Medulla oblongata (tissue), 1 donor: ENCODE data around the gene NHLH1.

ENCODE experiments used
- DNase-seq: peaks from one replicate; pipeline ENCODE4 v3.0.0-alpha.2; 2015; ENCODE audit errors: extremely low spot score

Gene NHLH1

GRCh38 chr1:160359559-160360226 lies 7.2 kb upstream of the NHLH1 start:
- no peak for DNase-seq

GRCh38 chr1:160360227-160360695 lies 6.6 kb upstream of the NHLH1 start:
- no peak for DNase-seq

GRCh38 chr1:160361199-160361598 lies 5.7 kb upstream of the NHLH1 start:
- no peak for DNase-seq

GRCh38 chr1:160361814-160362167 lies 5.1 kb upstream of the NHLH1 start:
- no peak for DNase-seq

GRCh38 chr1:160362168-160362957 lies 4.5 kb upstream of the NHLH1 start:
- no peak for DNase-seq

GRCh38 chr1:160363010-160363409 lies 3.9 kb upstream of the NHLH1 start:
- no peak for DNase-seq

GRCh38 chr1:160363951-160364735 lies 2.7 kb upstream of the NHLH1 start:
- DNase-seq, result no peak

- DNase-seq, result no peak
Measured at GRCh38 chr1:160365325-160365724, 1.5 kb upstream of the NHLH1 start.

- DNase-seq, result no peak
Measured at GRCh38 chr1:160367516-160367900, 637 bp downstream of the NHLH1 start.

- no peak for DNase-seq
Measured at GRCh38 chr1:160367934-160368923, 1.4 kb downstream of the NHLH1 start.

GRCh38 chr1:160369087-160369486 lies 2.2 kb downstream of the NHLH1 start:
- DNase-seq, result no peak

GRCh38 chr1:160370561-160371345 lies 3.9 kb downstream of the NHLH1 start:
- no peak for DNase-seq

GRCh38 chr1:160371346-160371631 lies 4.4 kb downstream of the NHLH1 start:
- DNase-seq, result no peak

- peak; percentile 28 for DNase-seq
Measured at GRCh38 chr1:160371756-160372155, 4.9 kb downstream of the NHLH1 start.

- DNase-seq, result no peak
Measured at GRCh38 chr1:160373696-160374095, 6.8 kb downstream of the NHLH1 start.

- peak; percentile 63 for DNase-seq
Measured at GRCh38 chr1:160374306-160375110, 7.6 kb downstream of the NHLH1 start.

- no peak for DNase-seq
Measured at GRCh38 chr1:160375788-160376524, 9.1 kb downstream of the NHLH1 start.

- DNase-seq, result peak; percentile 91
Measured at GRCh38 chr1:160376525-160377131, 9.8 kb downstream of the NHLH1 start.
